DND-41 (cell line): ENCODE results near the gene TAF5L.
A peak's percentile ranks its signal among the peaks of the same experiment; 100 is the strongest.

Experiments used
- EZH2 ChIP-seq: IDR thresholded peaks from 3 replicates; pipeline ENCODE4 v1.6.1; 2012; ENCODE audit warnings: borderline replicate concordance, low read depth, mild to moderate bottlenecking, moderate library complexity, low read length, inconsistent platforms; ENCODE audit not compliant: severe bottlenecking
- TF ChIP-seq, protein P1 (sequence below): IDR thresholded peaks from 2 replicates; pipeline ENCODE4 v1.5.1; 2012; ENCODE audit warnings: borderline replicate concordance, low read length, moderate library complexity, mild to moderate bottlenecking; ENCODE audit not compliant: poor library complexity, severe bottlenecking; ENCODE audit errors: extremely low read depth

DNA sequence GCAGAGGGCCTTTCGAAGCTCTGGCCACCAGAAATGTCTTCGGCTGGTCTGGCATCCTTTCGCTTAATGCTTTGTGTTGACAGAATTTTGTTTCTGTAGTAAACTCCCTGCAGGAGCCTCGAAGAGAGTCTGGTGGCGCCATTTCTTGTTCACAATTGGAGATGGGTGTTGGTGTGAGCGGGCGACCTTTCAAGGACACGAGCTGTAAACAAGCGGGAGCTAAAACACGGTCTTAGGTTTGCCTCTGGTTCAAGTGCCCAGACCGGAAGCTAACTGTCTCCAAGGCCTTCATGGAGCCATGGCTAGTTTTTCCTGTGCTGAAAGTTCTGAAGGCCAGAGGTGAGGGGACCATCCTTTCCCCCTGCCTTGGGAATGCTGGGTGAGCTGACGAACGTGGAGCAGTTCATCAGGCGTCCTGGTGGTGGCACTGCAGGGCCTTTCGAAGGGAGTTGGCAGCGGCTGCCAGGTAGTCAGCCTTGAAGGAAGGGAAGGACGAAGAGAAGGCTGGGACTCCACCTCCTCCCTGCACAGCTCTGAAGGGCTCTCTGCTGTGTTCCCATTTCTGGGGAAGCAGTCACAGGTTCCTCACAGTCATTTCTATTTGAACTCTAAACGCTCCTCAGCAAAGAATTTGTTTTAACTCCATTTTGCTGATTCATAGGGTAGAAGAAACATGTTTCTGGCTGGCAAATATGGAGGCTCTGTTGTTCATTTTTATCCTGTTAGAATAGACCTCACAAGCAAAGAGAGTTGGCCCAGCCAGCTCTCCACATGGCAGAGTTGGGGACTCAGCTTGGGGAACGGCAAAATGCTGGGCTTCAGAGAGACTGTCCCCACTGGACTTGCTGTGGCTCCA is 35.3 kb upstream of the TAF5L start:
- TF ChIP-seq, protein P1, sequence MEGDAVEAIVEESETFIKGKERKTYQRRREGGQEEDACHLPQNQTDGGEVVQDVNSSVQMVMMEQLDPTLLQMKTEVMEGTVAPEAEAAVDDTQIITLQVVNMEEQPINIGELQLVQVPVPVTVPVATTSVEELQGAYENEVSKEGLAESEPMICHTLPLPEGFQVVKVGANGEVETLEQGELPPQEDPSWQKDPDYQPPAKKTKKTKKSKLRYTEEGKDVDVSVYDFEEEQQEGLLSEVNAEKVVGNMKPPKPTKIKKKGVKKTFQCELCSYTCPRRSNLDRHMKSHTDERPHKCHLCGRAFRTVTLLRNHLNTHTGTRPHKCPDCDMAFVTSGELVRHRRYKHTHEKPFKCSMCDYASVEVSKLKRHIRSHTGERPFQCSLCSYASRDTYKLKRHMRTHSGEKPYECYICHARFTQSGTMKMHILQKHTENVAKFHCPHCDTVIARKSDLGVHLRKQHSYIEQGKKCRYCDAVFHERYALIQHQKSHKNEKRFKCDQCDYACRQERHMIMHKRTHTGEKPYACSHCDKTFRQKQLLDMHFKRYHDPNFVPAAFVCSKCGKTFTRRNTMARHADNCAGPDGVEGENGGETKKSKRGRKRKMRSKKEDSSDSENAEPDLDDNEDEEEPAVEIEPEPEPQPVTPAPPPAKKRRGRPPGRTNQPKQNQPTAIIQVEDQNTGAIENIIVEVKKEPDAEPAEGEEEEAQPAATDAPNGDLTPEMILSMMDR: peak; percentile 100
- TF ChIP-seq EZH2: no peak
